Muscle of leg (tissue), 16 donors: Measurements from ENCODE around the gene YTHDF2. TPM values are rescaled to one million over a fixed set of nuclear protein-coding genes. Genes with fewer than 3 reads are reported as not detected.
"Not testable (repeated sequence)": the region's sequence is repeated elsewhere in the genome, so short reads cannot be mapped to it uniquely, and the experiment has no call there.

Experiments
- DNase-seq: peaks from one replicate; pipeline ENCODE4 v3.0.0; 2013
- H3K27ac ChIP-seq: one replicate; pipeline ENCODE4 v1.5.1; 2013; ENCODE audit warnings: mild to moderate bottlenecking, low read length, control low read depth
- H3K27me3 ChIP-seq: one replicate; pipeline ENCODE4 v1.6.1; 2013; ENCODE audit warnings: low read length; ENCODE audit not compliant: control insufficient read depth, insufficient read depth
- H3K36me3 ChIP-seq: one replicate; pipeline ENCODE4 v1.6.1; 2013; ENCODE audit warnings: low read length; ENCODE audit not compliant: control insufficient read depth, insufficient read depth
- H3K4me1 ChIP-seq: one replicate; pipeline ENCODE4 v1.6.1; 2013; ENCODE audit warnings: low read length; ENCODE audit not compliant: control insufficient read depth, insufficient read depth
- H3K4me3 ChIP-seq: one replicate; pipeline ENCODE4 v1.5.1; 2013; ENCODE audit warnings: low read length, control low read depth
- H3K9me3 ChIP-seq: replicated peaks from 2 replicates; pipeline ENCODE4 v1.6.1; 2013; ENCODE audit warnings: low read depth, low read length; ENCODE audit not compliant: control insufficient read depth
- WGBS: methylation state at CpG from one replicate; pipeline ENCODE4 v1.1.5; 2013; ENCODE audit warnings: missing lambda C conversion rate; ENCODE audit not compliant: insufficient coverage; 5-methylcytosine and 5-hydroxymethylcytosine counted together
- long read RNA-seq, 11 donors: transcript quantifications; one replicate each; lab custom pipeline, GENCODE V29; 2026
- polyA plus RNA-seq, 8 donors: library from polyadenylated mRNA; unstranded; fragments of 120-200 nt; gene quantifications; one replicate each; pipeline versions ENCODE4 v1.2.1 to v1.2.3, GENCODE V29; 2013; ENCODE audit warnings: inconsistent platforms in 1 of 8, low replicate concordance in 1 of 8; ENCODE audit not compliant: insufficient read length in 8 of 8, insufficient read depth in 1 of 8
- total RNA-seq: library from RNA; stranded (reverse); fragments of 120-200 nt; gene quantifications from one replicate; pipeline ENCODE4 v1.2.4, GENCODE V29; 2013

The YTHDF2 gene
- 39.7 TPM for total RNA-seq
- 10 to 100 TPM; 46.4 to 57.4 (median 50.9) TPM for polyA plus RNA-seq
- long read RNA-seq, donor 1, transcript YTHDF2-201 (5 exons, 2,925 nt) = major isoform, 8 of 10 reads
- long read RNA-seq, donor 1, partial matches to known transcripts = 0 of 10 reads
- long read RNA-seq, donor 1, other reads (novel, unspliced or antisense) = 0 of 10 reads
- long read RNA-seq, donor 2, partial matches to known transcripts = 0 of 2 reads
- long read RNA-seq, donor 2, other reads (novel, unspliced or antisense) = 0 of 2 reads
- long read RNA-seq, donor 3, transcript YTHDF2-201 (5 exons, 2,925 nt) = major isoform, 24 of 61 reads
- long read RNA-seq, donor 3, partial matches to known transcripts = 36 of 61 reads
- long read RNA-seq, donor 3, other reads (novel, unspliced or antisense) = 0 of 61 reads
- long read RNA-seq, donor 4, transcript YTHDF2-201 (5 exons, 2,925 nt) = major isoform, 6 of 6 reads
- long read RNA-seq, donor 4, partial matches to known transcripts = 0 of 6 reads
- long read RNA-seq, donor 4, other reads (novel, unspliced or antisense) = 0 of 6 reads
- long read RNA-seq, donor 5, transcript YTHDF2-201 (5 exons, 2,925 nt) = major isoform, 25 of 104 reads
- long read RNA-seq, donor 5, partial matches to known transcripts = 64 of 104 reads
- long read RNA-seq, donor 5, other reads (novel, unspliced or antisense) = 13 of 104 reads
- long read RNA-seq, donor 6, transcript YTHDF2-201 (5 exons, 2,925 nt) = major isoform, 22 of 59 reads
- long read RNA-seq, donor 6, partial matches to known transcripts = 25 of 59 reads
- long read RNA-seq, donor 6, other reads (novel, unspliced or antisense) = 12 of 59 reads
- long read RNA-seq, donor 7, transcript YTHDF2-201 (5 exons, 2,925 nt) = major isoform, 17 of 47 reads
- long read RNA-seq, donor 7, partial matches to known transcripts = 30 of 47 reads
- long read RNA-seq, donor 7, other reads (novel, unspliced or antisense) = 0 of 47 reads
- long read RNA-seq, donor 8, transcript YTHDF2-201 (5 exons, 2,925 nt) = major isoform, 12 of 21 reads
- long read RNA-seq, donor 8, partial matches to known transcripts = 8 of 21 reads
- long read RNA-seq, donor 8, other reads (novel, unspliced or antisense) = 0 of 21 reads
- long read RNA-seq, donor 9, transcript YTHDF2-201 (5 exons, 2,925 nt) = major isoform, 8 of 34 reads
- long read RNA-seq, donor 9, partial matches to known transcripts = 25 of 34 reads
- long read RNA-seq, donor 9, other reads (novel, unspliced or antisense) = 0 of 34 reads
- long read RNA-seq, donor 10, transcript YTHDF2-201 (5 exons, 2,925 nt) = major isoform, 18 of 51 reads
- long read RNA-seq, donor 10, partial matches to known transcripts = 27 of 51 reads
- long read RNA-seq, donor 10, other reads (novel, unspliced or antisense) = 6 of 51 reads
- long read RNA-seq, donor 11, transcript YTHDF2-201 (5 exons, 2,925 nt) = major isoform, 15 of 15 reads
- long read RNA-seq, donor 11, partial matches to known transcripts = 0 of 15 reads
- long read RNA-seq, donor 11, other reads (novel, unspliced or antisense) = 0 of 15 reads

DNA sequence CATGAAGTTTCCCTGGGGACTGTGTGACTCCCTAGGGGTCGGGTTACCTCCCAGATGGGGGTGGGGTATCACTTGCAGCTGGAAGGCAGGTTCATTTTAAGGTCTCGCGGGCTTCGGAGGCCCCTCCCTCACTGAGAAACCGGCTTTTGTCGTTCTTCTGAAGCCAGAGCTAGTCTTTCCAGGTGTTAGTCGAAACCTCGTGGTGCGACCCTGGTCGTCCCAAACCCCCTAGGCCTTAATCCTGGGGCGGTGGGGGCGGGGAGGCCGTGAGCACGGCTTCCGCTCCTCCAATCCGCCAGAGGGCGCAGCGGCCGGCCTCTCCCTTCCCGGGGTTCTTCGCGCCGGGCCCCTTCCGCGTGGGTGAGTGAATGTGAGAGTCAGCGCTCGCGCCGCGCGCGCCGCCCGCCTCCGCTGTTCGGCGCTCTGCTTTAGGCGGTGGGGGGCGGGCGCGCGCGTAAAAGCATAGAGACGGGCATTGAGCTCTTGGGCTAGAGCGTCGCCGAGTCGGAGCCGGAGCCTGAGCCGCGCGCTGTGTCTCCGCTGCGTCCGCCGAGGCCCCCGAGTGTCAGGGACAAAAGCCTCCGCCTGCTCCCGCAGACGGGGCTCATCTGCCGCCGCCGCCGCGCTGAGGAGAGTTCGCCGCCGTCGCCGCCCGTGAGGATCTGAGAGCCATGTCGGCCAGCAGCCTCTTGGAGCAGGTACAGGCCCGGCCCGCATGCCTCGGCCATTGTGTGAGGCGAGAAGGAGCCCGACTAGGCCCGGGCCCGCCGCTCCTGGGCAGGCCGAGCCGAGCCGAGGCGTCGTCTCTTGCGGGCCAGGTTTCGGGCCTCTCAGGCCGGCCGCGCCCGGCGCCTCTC lies at the start of gene YTHDF2:
Gene YTHDF2 (plus strand): TSS at position 491 of the 857 bp plus-strand sequence. CDS start 181 bp downstream, at position 672.
- peak; percentile 99 for DNase-seq
- H3K27me3 ChIP-seq = no peaks in the 10 kb centered on the region
- peaks cover 18% of the 10 kb centered on the region for H3K36me3 ChIP-seq
- peaks cover 9% of the 10 kb centered on the region for H3K4me1 ChIP-seq
- peak within 1 kb of the TSS; percentile 79 for H3K4me3 ChIP-seq
- H3K27ac ChIP-seq = peak within 1 kb of the TSS; percentile 97
- no peaks in the 10 kb centered on the region for H3K9me3 ChIP-seq
- WGBS = 0% methylated on average over 74 of the region's 92 CpGs

DNA sequence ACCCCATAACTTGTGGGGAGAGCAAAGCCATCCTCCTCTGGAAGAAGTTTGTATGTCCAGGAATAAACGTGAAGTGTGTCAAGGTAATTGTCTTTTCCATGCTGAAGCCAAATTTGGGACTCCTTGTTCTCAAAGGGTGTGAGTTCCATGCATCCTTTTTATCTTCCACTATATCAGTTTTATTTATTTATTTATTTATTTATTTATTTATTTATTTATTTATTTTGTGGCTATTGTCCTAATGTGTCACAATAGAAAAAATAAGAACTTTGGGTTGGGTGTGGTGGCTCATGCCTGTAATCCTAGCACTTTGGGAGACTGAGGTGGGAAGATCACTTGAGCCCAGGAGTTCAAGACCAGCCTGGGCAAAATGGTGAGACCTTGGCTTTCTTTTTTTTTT lies 45.1 kb upstream of the YTHDF2 start:
- not testable (repeated sequence) for H3K27ac ChIP-seq, H3K9me3 ChIP-seq, DNase-seq, H3K4me1 ChIP-seq, H3K4me3 ChIP-seq, H3K27me3 ChIP-seq
- no CpG with 5 or more reads among the region's 1 CpG for WGBS
- peaks cover 27% of the 10 kb centered on the region for H3K36me3 ChIP-seq

DNA sequence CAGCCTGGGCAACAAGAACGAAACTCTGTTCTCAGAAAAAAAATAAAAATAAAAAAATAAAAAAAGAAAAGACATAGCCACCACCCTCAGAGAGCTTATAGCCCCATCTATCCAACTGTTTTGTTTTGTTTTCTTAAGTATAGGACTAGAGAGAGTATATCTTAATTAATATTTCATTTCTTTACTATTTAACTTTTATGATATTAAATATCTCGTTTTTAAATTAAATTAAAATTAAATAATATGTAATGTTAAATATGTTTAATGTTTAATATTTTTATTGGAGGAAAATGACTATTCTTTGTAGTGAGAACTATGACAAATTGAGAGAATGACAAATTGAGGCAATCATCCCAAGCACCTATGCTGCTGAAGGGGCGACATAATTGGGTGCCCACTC lies 33.1 kb upstream of the YTHDF2 start:
- H3K9me3 ChIP-seq = no peaks in the 10 kb centered on the region
- H3K36me3 ChIP-seq = peaks cover 22% of the 10 kb centered on the region
- no CpG with 5 or more reads among the region's 3 CpGs for WGBS
- H3K4me3 ChIP-seq = no peak overlapping the region
- H3K4me1 ChIP-seq = no peaks in the 10 kb centered on the region
- no peak overlapping the region for H3K27ac ChIP-seq
- no peak for DNase-seq
- no peaks in the 10 kb centered on the region for H3K27me3 ChIP-seq

DNA sequence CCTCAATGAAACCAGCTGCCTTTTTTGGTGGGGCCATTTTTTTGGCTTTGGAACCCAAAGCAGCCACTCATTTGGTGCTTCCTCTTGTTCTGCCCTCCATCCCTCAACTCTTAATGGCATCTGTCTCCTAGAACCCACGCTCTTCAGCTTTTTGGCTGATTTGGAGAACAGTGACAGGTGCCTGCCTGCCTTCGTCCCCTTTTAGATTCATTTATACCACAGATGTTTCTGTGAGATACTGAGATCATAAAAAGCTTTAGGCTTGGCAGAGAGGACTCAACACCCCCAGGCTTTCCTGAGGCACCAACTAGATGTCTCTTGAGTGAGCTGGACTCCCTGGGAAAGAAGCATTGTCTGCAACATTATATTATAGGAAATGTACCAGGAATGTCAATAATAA lies 20.4 kb upstream of the YTHDF2 start:
- WGBS = no CpG with 5 or more reads among the region's 2 CpGs
- H3K36me3 ChIP-seq = peaks cover 34% of the 10 kb centered on the region
- no peaks in the 10 kb centered on the region for H3K27me3 ChIP-seq

DNA sequence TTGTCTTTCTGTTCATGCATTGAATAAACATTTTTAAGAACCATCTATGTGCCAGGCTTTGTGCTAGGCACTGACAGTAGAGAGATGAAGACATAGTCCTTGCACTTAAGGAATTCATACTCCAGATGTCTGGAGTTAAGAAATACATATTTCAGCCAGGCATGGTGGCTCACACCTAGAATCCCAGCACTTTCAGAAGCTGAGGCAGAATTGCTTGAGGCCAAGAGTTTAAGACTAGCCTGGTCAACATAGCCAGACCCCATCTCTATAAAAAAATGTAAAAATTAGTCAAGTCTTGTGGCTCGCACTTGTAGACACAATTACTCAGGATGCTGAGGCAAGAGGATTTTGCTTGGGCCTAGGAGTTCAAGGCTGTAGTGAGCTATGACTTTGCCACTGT lies 18.6 kb upstream of the YTHDF2 start:
- Histone ChIP-seq H3K9me3 (no peaks in the 10 kb centered on the region), H3K4me3 (no peak overlapping the region), H3K4me1 (no peaks in the 10 kb centered on the region), H3K27me3 (no peaks in the 10 kb centered on the region), H3K36me3 (peaks cover 20% of the 10 kb centered on the region), H3K27ac (no peak overlapping the region)
- DNase-seq = no peak
- WGBS = no CpG with 5 or more reads among the region's 1 CpG

More for the DNA sequence above, 20.4 kb upstream of the YTHDF2 start:
- no peak for DNase-seq
- no peaks in the 10 kb centered on the region for H3K9me3 ChIP-seq
- H3K4me3 ChIP-seq = no peak overlapping the region
- H3K4me1 ChIP-seq = no peaks in the 10 kb centered on the region
- no peak overlapping the region for H3K27ac ChIP-seq

DNA sequence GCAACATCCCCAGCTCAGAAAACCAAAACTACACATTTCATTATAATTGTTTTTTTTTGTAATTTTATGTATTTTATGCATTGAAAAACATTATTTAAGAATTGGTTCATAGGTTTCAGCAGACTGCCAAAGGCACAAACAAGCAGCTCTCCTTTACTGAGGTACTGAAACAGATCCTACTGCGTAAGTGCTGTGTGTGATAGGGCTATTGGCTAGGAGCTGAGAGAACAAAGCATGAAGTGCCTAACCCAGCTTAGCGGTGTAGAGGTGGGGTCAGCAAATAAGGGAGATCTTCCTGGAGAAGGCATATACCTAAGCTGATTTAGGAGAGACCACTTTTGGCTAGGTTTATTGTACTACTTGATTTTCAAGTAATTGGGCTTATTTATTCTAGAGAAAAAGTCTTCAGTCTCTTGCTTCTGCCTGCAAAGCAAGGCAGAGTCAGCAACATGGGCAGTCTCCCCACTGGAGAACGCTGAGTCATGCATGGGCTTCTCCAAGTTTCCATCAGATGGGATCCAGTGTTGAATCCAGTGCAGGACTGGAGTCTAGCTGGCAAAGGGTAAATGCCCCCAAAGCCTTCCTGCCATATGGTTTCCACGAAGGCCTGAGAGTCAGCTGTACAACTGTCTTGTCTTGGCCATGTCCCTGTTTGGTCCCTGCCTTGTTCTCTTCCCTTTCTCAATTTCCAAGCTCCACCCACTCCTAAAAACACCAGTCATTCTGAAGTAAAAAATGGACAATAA lies 18.0 kb upstream of the YTHDF2 start:
- DNase-seq = peak; percentile 23
- Histone ChIP-seq H3K27ac (no peak overlapping the region), H3K36me3 (peaks cover 14% of the 10 kb centered on the region), H3K9me3 (no peaks in the 10 kb centered on the region), H3K4me3 (no peak overlapping the region), H3K4me1 (no peaks in the 10 kb centered on the region), H3K27me3 (no peaks in the 10 kb centered on the region)
- WGBS = 74% methylated on average over 3 of the region's 4 CpGs

DNA sequence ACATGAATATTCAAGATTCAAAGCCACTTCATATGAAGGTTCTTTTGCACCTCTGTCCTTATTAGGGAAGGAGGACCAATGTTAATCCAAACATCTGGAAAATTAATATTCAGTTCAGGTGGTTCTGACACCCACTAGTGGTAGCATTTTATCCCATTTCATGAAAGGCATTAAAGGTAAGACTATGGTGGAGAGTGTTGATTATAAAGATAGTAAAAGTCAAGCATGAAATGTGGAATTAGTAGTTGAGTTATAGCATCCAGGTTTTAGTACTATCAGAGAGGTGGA lies 17.5 kb upstream of the YTHDF2 start:
- H3K27ac ChIP-seq = no peak overlapping the region

DNA sequence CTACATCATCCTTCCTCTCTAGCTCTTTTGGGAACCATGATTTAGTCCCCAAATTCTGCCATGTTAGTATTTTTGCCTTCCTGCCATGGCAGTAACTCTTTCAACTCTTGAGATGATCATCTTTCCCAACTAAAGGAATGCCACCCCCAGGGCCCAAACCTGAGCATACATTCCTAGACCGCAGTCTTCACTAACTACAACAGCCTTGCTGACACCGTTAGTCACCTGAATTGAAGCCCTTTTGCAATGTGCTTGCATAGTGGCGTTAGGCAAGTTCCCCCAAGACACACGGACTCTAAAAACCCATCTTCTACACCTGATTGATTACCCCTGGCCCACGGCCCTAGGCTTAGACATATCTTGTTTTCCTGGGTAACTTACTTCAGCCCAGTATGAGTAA lies 16.4 kb upstream of the YTHDF2 start:
- 80% methylated on average over 5 of the region's 5 CpGs for WGBS
- no peak for DNase-seq

More for the DNA sequence above, 17.5 kb upstream of the YTHDF2 start:
- no peak for DNase-seq
- Histone ChIP-seq H3K4me1 (no peaks in the 10 kb centered on the region), H3K9me3 (no peaks in the 10 kb centered on the region), H3K36me3 (peaks cover 9% of the 10 kb centered on the region), H3K4me3 (no peak overlapping the region), H3K27me3 (no peaks in the 10 kb centered on the region)

More for the DNA sequence above, 16.4 kb upstream of the YTHDF2 start:
- H3K4me3 ChIP-seq = no peak overlapping the region
- H3K4me1 ChIP-seq = no peaks in the 10 kb centered on the region
- no peaks in the 10 kb centered on the region for H3K36me3 ChIP-seq
- H3K9me3 ChIP-seq = no peaks in the 10 kb centered on the region
- no peaks in the 10 kb centered on the region for H3K27me3 ChIP-seq
- H3K27ac ChIP-seq = no peak overlapping the region
